GM12873 (cell line): ENCODE results near the gene TBC1D22A.

Experiments
- TF ChIP-seq, protein P1 (sequence below): IDR thresholded peaks from 2 replicates; pipeline ENCODE4 v1.5.1; 2012; ENCODE audit warnings: low read depth, mild to moderate bottlenecking, moderate library complexity, low read length, control low read depth; ENCODE audit not compliant: insufficient read depth; ENCODE audit errors: missing control alignments

The TBC1D22A gene

GRCh38 chr22:47019012-47019790, 256.8 kb downstream of the TBC1D22A start:
- TF ChIP-seq, protein P1, sequence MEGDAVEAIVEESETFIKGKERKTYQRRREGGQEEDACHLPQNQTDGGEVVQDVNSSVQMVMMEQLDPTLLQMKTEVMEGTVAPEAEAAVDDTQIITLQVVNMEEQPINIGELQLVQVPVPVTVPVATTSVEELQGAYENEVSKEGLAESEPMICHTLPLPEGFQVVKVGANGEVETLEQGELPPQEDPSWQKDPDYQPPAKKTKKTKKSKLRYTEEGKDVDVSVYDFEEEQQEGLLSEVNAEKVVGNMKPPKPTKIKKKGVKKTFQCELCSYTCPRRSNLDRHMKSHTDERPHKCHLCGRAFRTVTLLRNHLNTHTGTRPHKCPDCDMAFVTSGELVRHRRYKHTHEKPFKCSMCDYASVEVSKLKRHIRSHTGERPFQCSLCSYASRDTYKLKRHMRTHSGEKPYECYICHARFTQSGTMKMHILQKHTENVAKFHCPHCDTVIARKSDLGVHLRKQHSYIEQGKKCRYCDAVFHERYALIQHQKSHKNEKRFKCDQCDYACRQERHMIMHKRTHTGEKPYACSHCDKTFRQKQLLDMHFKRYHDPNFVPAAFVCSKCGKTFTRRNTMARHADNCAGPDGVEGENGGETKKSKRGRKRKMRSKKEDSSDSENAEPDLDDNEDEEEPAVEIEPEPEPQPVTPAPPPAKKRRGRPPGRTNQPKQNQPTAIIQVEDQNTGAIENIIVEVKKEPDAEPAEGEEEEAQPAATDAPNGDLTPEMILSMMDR = no peak

DNA sequence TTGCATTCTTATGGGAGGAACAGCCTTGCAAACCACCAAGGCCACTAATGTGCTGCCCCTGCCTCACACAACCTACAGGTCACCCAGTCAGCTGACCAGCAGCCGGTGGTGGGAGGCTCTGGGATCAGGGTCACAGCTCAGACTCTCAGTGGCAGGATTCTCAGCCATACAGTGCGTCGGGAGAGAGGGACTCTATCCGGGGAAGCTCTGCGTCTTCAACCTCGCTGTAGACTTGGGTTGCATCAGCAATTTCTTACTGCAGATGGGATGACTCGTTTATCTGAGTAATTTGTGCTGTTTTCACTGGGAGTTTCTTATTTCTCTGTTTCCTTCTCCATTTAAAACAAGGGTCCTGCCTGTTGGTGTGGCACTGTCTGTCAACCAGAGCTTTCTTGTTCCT, 257.7 kb downstream of the TBC1D22A start:
- TF ChIP-seq, protein P1 = no peak

- TF ChIP-seq, protein P1 = no peak
Measured at GRCh38 chr22:47021371-47022074, 259.1 kb downstream of the TBC1D22A start.

DNA sequence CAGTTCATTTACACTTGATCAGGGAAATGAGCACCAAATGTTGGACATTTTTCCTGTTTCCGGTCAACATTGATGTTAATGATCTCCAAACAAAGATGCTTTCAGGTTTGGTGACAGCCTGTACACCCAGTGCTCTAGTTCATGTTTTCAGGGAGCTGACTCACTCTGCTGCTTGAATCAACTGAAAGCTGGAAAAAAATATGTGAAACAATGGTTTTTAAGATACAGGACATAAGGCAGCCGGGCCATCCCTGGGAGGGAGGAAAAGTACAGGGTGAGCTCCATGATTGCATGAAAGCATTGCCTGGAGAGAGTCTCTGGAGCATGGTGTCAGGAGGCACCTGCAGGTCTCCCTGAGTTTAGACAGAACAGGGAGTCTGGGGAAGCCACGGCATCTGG, 259.6 kb downstream of the TBC1D22A start:
- TF ChIP-seq, protein P1 = no peak

- TF ChIP-seq, protein P1 = no peak
Measured at GRCh38 chr22:47022475-47022874, 260.0 kb downstream of the TBC1D22A start.

- TF ChIP-seq, protein P1 = no peak
Measured at GRCh38 chr22:47023871-47024270, 261.4 kb downstream of the TBC1D22A start.

DNA sequence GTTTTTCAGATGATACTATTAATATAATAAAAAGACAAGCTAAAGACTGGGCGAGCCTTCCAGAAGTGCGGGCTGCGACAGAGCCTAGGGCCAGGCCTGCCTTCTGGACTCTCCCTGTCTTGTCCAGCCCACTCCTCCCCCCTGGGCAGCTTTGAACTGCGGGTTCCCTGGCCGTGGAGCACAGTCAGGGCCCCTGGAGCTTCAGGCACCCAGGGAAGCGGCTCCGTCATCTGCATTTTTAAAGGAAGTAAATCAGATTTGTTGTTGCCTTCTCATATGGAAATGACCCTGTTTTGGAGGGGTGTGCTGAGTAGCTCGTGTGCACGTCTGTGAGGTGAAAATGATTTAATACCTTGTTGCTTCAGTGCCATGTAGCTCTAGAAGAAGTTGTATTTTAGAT, 265.3 kb downstream of the TBC1D22A start:
- TF ChIP-seq, protein P1 = no peak
